ENCODE measurements around the gene CLASP1. TPM values are rescaled to one million over a fixed set of nuclear protein-coding genes. Genes with fewer than 3 reads are reported as not detected.

The CLASP1 gene
- polyA plus RNA-seq, 1 donor (not counting 4 experiments of a cell fraction or from before 2014, with no cell fraction given): 16.7 TPM

DNA sequence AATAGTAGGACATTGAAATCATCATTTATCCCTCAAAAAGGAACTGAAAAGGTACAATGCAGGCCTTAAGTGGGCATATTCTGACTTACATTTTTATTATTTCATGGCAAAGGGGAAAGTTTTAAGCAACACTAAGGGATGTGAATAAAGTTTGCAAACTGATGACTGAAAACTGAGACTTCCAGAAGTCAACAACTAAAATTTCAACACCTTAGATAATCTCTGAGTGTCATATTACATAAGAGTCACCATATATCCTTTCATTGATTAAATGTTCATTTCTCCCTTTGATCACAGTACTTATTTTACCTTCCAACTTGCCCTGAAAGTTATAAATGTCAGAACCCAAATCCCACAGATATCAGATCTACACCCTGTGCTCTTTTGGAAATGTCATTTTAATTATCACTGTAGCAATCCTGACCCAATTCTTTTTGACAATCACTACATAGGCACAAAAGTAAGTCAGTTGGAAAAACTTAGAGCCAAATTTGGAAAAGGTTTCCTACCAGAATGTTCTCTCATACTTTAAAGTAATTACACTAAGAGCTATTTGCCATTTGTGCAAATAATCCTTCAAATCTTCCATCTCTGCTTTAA, 163.0 kb downstream of the CLASP1 start:
- H3K4me3 ChIP-seq (ENCODE audit: control insufficient read depth in 2 of 3, extremely low read depth in 1 of 3, insufficient read depth in 2 of 3, low read depth in 1 of 3, low read length in 3 of 3): no peak overlapping the region
- H3K36me3 ChIP-seq (ENCODE audit: control insufficient read depth in 2 of 2, extremely low read depth in 1 of 2, insufficient read depth in 2 of 2, low read length in 2 of 2): peaks cover 4% of the 10 kb centered on the region in 2 experiments
- H3K9me1 ChIP-seq (ENCODE audit: control insufficient read depth, extremely low read depth, insufficient read depth, low read length): no peaks in the 10 kb centered on the region
- peak overlapping the region; percentile 52 for H3K4me2 ChIP-seq (ENCODE audit: control insufficient read depth, extremely low read depth, insufficient read depth, low read depth, low read length)
- H3K27me3 ChIP-seq (ENCODE audit: control insufficient read depth, extremely low read depth, insufficient read depth, low read length): no peaks in the 10 kb centered on the region
- H3K27ac ChIP-seq (ENCODE audit: control insufficient read depth, insufficient read depth, low read length): peak overlapping the region; percentile 73
- dilution Hi-C loops (cut with MboI; ENCODE audit: extremely low pct_ligation_motif_present, low sequenced_read_pairs): no loop called here
- no peak for TF ChIP-seq CTCF (optimal IDR thresholded peaks at IDR 0.05 in 1 of 3, IDR thresholded peaks at IDR 0.05 in 1 of 3, conservative IDR thresholded peaks at IDR 0.05 in 1 of 3; ENCODE audit: extremely low read depth in 1 of 3, insufficient read depth in 2 of 3, low read length in 3 of 3)
- TF ChIP-seq EZH2 (IDR thresholded peaks at IDR 0.05; ENCODE audit: low read length): no peak
- H3K9ac ChIP-seq (ENCODE audit: control insufficient read depth, extremely low read depth, insufficient read depth, low read length): no peak overlapping the region
- FAIRE-seq (no peak), DNase-seq (ENCODE audit: low read depth, low spot score) (no peak)
- H3K79me2 ChIP-seq (ENCODE audit: control insufficient read depth, insufficient read depth, low read length): peaks cover 59% of the 10 kb centered on the region
- H3K9me3 ChIP-seq (ENCODE audit: control insufficient read depth, low read depth, low read length): no peaks in the 10 kb centered on the region
- no peaks in the 10 kb centered on the region for H4K20me1 ChIP-seq (ENCODE audit: control insufficient read depth, extremely low read depth, insufficient read depth, low read length)
- no peak overlapping the region for H2AFZ ChIP-seq (ENCODE audit: control insufficient read depth, low read length)
- H3K4me1 ChIP-seq (ENCODE audit: control insufficient read depth, extremely low read depth, insufficient read depth, low read length): peaks cover 55% of the 10 kb centered on the region

GRCh38 chr2:121485039-121485438, 164.2 kb downstream of the CLASP1 start:
- Histone ChIP-seq H3K9me3 (ENCODE audit: control insufficient read depth, low read depth, low read length) (no peaks in the 10 kb centered on the region), H3K9ac (ENCODE audit: control insufficient read depth, extremely low read depth, insufficient read depth, low read length) (peak overlapping the region; percentile 42), H4K20me1 (ENCODE audit: control insufficient read depth, extremely low read depth, insufficient read depth, low read length) (no peaks in the 10 kb centered on the region), H3K79me2 (ENCODE audit: control insufficient read depth, insufficient read depth, low read length) (peaks cover 51% of the 10 kb centered on the region), H3K4me1 (ENCODE audit: control insufficient read depth, extremely low read depth, insufficient read depth, low read length) (peaks cover 62% of the 10 kb centered on the region), H3K36me3 (ENCODE audit: control insufficient read depth in 2 of 2, extremely low read depth in 1 of 2, insufficient read depth in 2 of 2, low read length in 2 of 2) (peaks cover 4% of the 10 kb centered on the region in 2 experiments), H3K9me1 (ENCODE audit: control insufficient read depth, extremely low read depth, insufficient read depth, low read length) (peaks cover 2% of the 10 kb centered on the region), H3K4me2 (ENCODE audit: control insufficient read depth, extremely low read depth, insufficient read depth, low read depth, low read length) (peak overlapping the region; percentile 52), H3K4me3 (ENCODE audit: control insufficient read depth in 2 of 3, extremely low read depth in 1 of 3, insufficient read depth in 2 of 3, low read depth in 1 of 3, low read length in 3 of 3) (no peak overlapping the region), H2AFZ (ENCODE audit: control insufficient read depth, low read length) (no peak overlapping the region), H3K27ac (ENCODE audit: control insufficient read depth, insufficient read depth, low read length) (peak overlapping the region; percentile 73), H3K27me3 (ENCODE audit: control insufficient read depth, extremely low read depth, insufficient read depth, low read length) (no peaks in the 10 kb centered on the region)
- TF ChIP-seq CTCF (optimal IDR thresholded peaks at IDR 0.05 in 1 of 3, IDR thresholded peaks at IDR 0.05 in 1 of 3, conservative IDR thresholded peaks at IDR 0.05 in 1 of 3; ENCODE audit: extremely low read depth in 1 of 3, insufficient read depth in 2 of 3, low read length in 3 of 3) (no peak), EZH2 (IDR thresholded peaks at IDR 0.05; ENCODE audit: low read length) (no peak)
- dilution Hi-C loops (cut with MboI; ENCODE audit: extremely low pct_ligation_motif_present, low sequenced_read_pairs): no loop called here
- peak; percentile 97 for FAIRE-seq
- DNase-seq (ENCODE audit: low read depth, low spot score): no peak

Data from keratinocyte (primary cell).